Uterus (tissue), 4 donors: ENCODE measurements around the gene SLC7A7. TPM values are rescaled to one million over a fixed set of nuclear protein-coding genes. Genes with fewer than 3 reads are reported as not detected.
"Not testable (repeated sequence)": the region's sequence is repeated elsewhere in the genome, so short reads cannot be mapped to it uniquely, and the experiment has no call there.

Experiments
- DNase-seq, 2 donors: peaks; one replicate each; pipeline ENCODE4 v3.0.0-alpha.2; 2019 to 2020
- H3K27ac ChIP-seq, 2 donors: fragments of 200-600 bp; sonication (generic); 1 replicate in 1 of 2; 2 replicates in 1 of 2; pipeline ENCODE4 v1.5.1; 2016 to 2018
- H3K27me3 ChIP-seq, 2 donors: fragments of 200-600 bp; sonication (generic); one replicate each; pipeline ENCODE4 v1.5.1; 2018 to 2019; ENCODE audit warnings: control low read depth in 1 of 2
- H3K36me3 ChIP-seq, 2 donors: fragments of 200-600 bp; sonication (generic); one replicate each; pipeline ENCODE4 v1.5.1; 2019; ENCODE audit warnings: control low read depth in 1 of 2
- H3K4me1 ChIP-seq, 2 donors: fragments of 200-600 bp; sonication (generic); one replicate each; pipeline ENCODE4 v1.5.1; 2018 to 2019; ENCODE audit warnings: control low read depth in 1 of 2
- H3K4me3 ChIP-seq, 2 donors: fragments of 200-600 bp; sonication (generic); 1 replicate in 1 of 2; 2 replicates in 1 of 2; pipeline ENCODE4 v1.5.1; 2018 to 2019; ENCODE audit warnings: mild to moderate bottlenecking in 1 of 2
- H3K9me3 ChIP-seq, 2 donors: fragments of 200-600 bp; sonication (generic); one replicate each; pipeline ENCODE4 v1.5.1; 2019; ENCODE audit warnings: control low read depth in 1 of 2
- POLR2A ChIP-seq, 2 donors: fragments of 450-650 bp; IDR thresholded peaks; one replicate each; pipeline ENCODE4 v1.6.1; 2016; ENCODE audit warnings: antibody characterized with exemption in 2 of 2, mild to moderate bottlenecking in 1 of 2, moderate library complexity in 1 of 2
- intact Hi-C: fragments of 100-400 bp; cut with DNase I; formaldehyde crosslinking; loops from one replicate; pipeline ENCODE4 v1.15.1; 2023; ENCODE audit warnings: low total_unique reads
- total RNA-seq, 4 donors: library from RNA; depleted of rRNA in 3 of 4; stranded (reverse); fragments of >200 nt in 3 of 4; gene quantifications; one replicate each; pipeline versions ENCODE4 v1.1.0 to v1.2.4, GENCODE V29; 2014 to 2023
- TF ChIP-seq, protein P1 (sequence below), 4 experiments: fragments of 200-600 bp in 2 of 4; fragments of 450-650 bp in 2 of 4; sonication (generic) in 2 of 4; IDR thresholded peaks; one replicate each; pipeline ENCODE4 v1.5.1; 2016 to 2019; ENCODE audit warnings: antibody characterized with exemption in 4 of 4, mild to moderate bottlenecking in 2 of 4, moderate library complexity in 1 of 4
- donor health status: DM: yes; HTN: yes; CAD: no.

The SLC7A7 gene
- total RNA-seq, 4 donors from 2014 or later, result 2.8 to 15.6 (median 6.8) TPM

GRCh38 chr14:22767323-22767589 lies 48.0 kb downstream of the SLC7A7 start:
- Histone ChIP-seq H3K4me1 (no peaks in the 10 kb centered on the region), H3K9me3 (no peaks in the 10 kb centered on the region), H3K4me3 (peak overlapping the region; percentile 75 to 82), H3K36me3 (no peaks in the 10 kb centered on the region), H3K27ac (peak overlapping the region; percentile 85 to 92), H3K27me3 (no peaks in the 10 kb centered on the region)
- no peak for DNase-seq
- TF ChIP-seq, protein P1, sequence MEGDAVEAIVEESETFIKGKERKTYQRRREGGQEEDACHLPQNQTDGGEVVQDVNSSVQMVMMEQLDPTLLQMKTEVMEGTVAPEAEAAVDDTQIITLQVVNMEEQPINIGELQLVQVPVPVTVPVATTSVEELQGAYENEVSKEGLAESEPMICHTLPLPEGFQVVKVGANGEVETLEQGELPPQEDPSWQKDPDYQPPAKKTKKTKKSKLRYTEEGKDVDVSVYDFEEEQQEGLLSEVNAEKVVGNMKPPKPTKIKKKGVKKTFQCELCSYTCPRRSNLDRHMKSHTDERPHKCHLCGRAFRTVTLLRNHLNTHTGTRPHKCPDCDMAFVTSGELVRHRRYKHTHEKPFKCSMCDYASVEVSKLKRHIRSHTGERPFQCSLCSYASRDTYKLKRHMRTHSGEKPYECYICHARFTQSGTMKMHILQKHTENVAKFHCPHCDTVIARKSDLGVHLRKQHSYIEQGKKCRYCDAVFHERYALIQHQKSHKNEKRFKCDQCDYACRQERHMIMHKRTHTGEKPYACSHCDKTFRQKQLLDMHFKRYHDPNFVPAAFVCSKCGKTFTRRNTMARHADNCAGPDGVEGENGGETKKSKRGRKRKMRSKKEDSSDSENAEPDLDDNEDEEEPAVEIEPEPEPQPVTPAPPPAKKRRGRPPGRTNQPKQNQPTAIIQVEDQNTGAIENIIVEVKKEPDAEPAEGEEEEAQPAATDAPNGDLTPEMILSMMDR (IDR thresholded peaks at IDR 0.05), result no peak
- no peak for TF ChIP-seq POLR2A (IDR thresholded peaks at IDR 0.05)
- intact Hi-C loops, result no loop called here

GRCh38 chr14:22766457-22767322 lies 48.5 kb downstream of the SLC7A7 start, which contains the start of gene OXA1L:
Gene OXA1L, plus strand, starts transcription at chr14:22766688. Its CDS starts 14 bp downstream, at chr14:22766702.
- intact Hi-C loops, result no loop called here
- no peaks in the 10 kb centered on the region for H3K36me3 ChIP-seq
- H3K9me3 ChIP-seq, result no peaks in the 10 kb centered on the region
- H3K4me1 ChIP-seq, result no peaks in the 10 kb centered on the region
- peak; percentile 98 to 99 for DNase-seq
- TF ChIP-seq, protein P1 (IDR thresholded peaks at IDR 0.05), result no peak
- peak; percentile 51 to 54 for TF ChIP-seq POLR2A (IDR thresholded peaks at IDR 0.05)
- peak within 1 kb of the TSS; percentile 85 to 92 for H3K27ac ChIP-seq
- no peaks in the 10 kb centered on the region for H3K27me3 ChIP-seq
- peak within 1 kb of the TSS; percentile 75 to 82 for H3K4me3 ChIP-seq

DNA sequence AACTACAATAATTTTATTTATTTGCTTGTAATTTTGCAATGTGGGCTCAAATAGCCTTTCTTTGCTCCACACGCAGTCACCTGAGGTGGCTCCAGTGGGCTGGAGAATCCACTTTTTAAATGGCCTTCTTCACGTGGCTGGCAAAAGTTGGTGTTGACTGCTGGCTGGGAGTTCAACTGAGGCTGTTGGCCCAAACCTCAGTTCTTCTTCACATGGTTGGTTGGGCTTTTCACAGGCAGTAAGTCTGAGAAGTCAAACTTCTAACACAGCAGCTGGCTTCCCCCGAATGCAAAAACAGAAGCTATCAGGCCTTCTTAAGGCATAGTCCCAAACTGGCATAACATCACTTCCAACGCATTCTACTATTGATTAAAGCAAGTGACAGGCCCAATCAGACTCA lies 50.9 kb downstream of the SLC7A7 start:
- H3K27me3 ChIP-seq, result no peaks in the 10 kb centered on the region
- H3K36me3 ChIP-seq, result no peaks in the 10 kb centered on the region
- no peak overlapping the region for H3K27ac ChIP-seq
- H3K4me3 ChIP-seq, result no peak overlapping the region
- no peaks in the 10 kb centered on the region for H3K4me1 ChIP-seq
- DNase-seq, result no peak
- no peaks in the 10 kb centered on the region for H3K9me3 ChIP-seq
- intact Hi-C loops, result no loop called here
- TF ChIP-seq POLR2A (IDR thresholded peaks at IDR 0.05), result no peak
- TF ChIP-seq, protein P1 (IDR thresholded peaks at IDR 0.05), result no peak

- no peak for TF ChIP-seq POLR2A (IDR thresholded peaks at IDR 0.05)
- TF ChIP-seq, protein P1 (IDR thresholded peaks at IDR 0.05), result no peak
- Histone ChIP-seq H3K36me3 (no peaks in the 10 kb centered on the region), H3K4me1 (no peaks in the 10 kb centered on the region), H3K27ac (no peak overlapping the region), H3K9me3 (no peaks in the 10 kb centered on the region), H3K4me3 (no peak overlapping the region), H3K27me3 (no peaks in the 10 kb centered on the region)
- no peak for DNase-seq
- intact Hi-C loops, result no loop called here
These were observed 53.5 kb downstream of the SLC7A7 start for GRCh38 chr14:22761734-22762133.

- H3K4me1 ChIP-seq, intact Hi-C loops, H3K27ac ChIP-seq, H3K27me3 ChIP-seq, H3K36me3 ChIP-seq, DNase-seq, H3K4me3 ChIP-seq, H3K9me3 ChIP-seq: not testable (repeated sequence)
These were observed 57.1 kb downstream of the SLC7A7 start for GRCh38 chr14:22757972-22758650.
